ENCODE data around the gene INO80E. TPM values are rescaled to one million over a fixed set of nuclear protein-coding genes. Genes with fewer than 3 reads are reported as not detected.
A peak's percentile ranks its signal among the peaks of the same experiment; 100 is the strongest.

The INO80E gene
- total RNA-seq, result 43.8 and 114 TPM in 2 replicates

- Histone ChIP-seq H3K36me3 (ENCODE audit: control insufficient read depth, insufficient read depth, low read length) (peaks cover 2% of the 10 kb centered on the region), H3K27me3 (ENCODE audit: control insufficient read depth, insufficient read depth, low read length) (no peaks in the 10 kb centered on the region), H3K4me3 (ENCODE audit: low read depth, low read length) (peak within 1 kb of the TSS; percentile 96)
- peak; percentile 78 for DNase-seq (ENCODE audit: low read depth)
- TF ChIP-seq CTCF (IDR thresholded peaks at IDR 0.05; ENCODE audit: insufficient read depth, low read length, poor library complexity, severe bottlenecking), result no peak
Measured at GRCh38 chr16:29995911-29996765, at the start of gene INO80E. TSS of gene INO80E (plus strand) at chr16:29996241. CDS start at chr16:29996311, 70 bp downstream.

GRCh38 chr16:29947897-29948296 is 48.1 kb upstream of the INO80E start:
- Histone ChIP-seq H3K36me3 (ENCODE audit: control insufficient read depth, insufficient read depth, low read length) (no peaks in the 10 kb centered on the region), H3K4me3 (ENCODE audit: low read depth, low read length) (no peak overlapping the region), H3K27me3 (ENCODE audit: control insufficient read depth, insufficient read depth, low read length) (no peaks in the 10 kb centered on the region)
- no peak for DNase-seq (ENCODE audit: low read depth)
- no peak for TF ChIP-seq CTCF (IDR thresholded peaks at IDR 0.05; ENCODE audit: insufficient read depth, low read length, poor library complexity, severe bottlenecking)

- no peak for TF ChIP-seq CTCF (IDR thresholded peaks at IDR 0.05; ENCODE audit: insufficient read depth, low read length, poor library complexity, severe bottlenecking)
- Histone ChIP-seq H3K27me3 (ENCODE audit: control insufficient read depth, insufficient read depth, low read length) (no peaks in the 10 kb centered on the region), H3K4me3 (ENCODE audit: low read depth, low read length) (no peak overlapping the region), H3K36me3 (ENCODE audit: control insufficient read depth, insufficient read depth, low read length) (no peaks in the 10 kb centered on the region)
- DNase-seq (ENCODE audit: low read depth), result no peak
Measured at GRCh38 chr16:29950806-29951461, 45.1 kb upstream of the INO80E start.

GRCh38 chr16:29951625-29952365 is 44.2 kb upstream of the INO80E start:
- no peaks in the 10 kb centered on the region for H3K27me3 ChIP-seq (ENCODE audit: control insufficient read depth, insufficient read depth, low read length)
- no peak for DNase-seq (ENCODE audit: low read depth)
- no peaks in the 10 kb centered on the region for H3K36me3 ChIP-seq (ENCODE audit: control insufficient read depth, insufficient read depth, low read length)
- TF ChIP-seq CTCF (IDR thresholded peaks at IDR 0.05; ENCODE audit: insufficient read depth, low read length, poor library complexity, severe bottlenecking), result no peak
- H3K4me3 ChIP-seq (ENCODE audit: low read depth, low read length), result no peak overlapping the region

- no peak overlapping the region for H3K4me3 ChIP-seq (ENCODE audit: low read depth, low read length)
- H3K27me3 ChIP-seq (ENCODE audit: control insufficient read depth, insufficient read depth, low read length), result no peaks in the 10 kb centered on the region
- TF ChIP-seq CTCF (IDR thresholded peaks at IDR 0.05; ENCODE audit: insufficient read depth, low read length, poor library complexity, severe bottlenecking), result no peak
- no peaks in the 10 kb centered on the region for H3K36me3 ChIP-seq (ENCODE audit: control insufficient read depth, insufficient read depth, low read length)
- DNase-seq (ENCODE audit: low read depth), result no peak
Measured at GRCh38 chr16:29958756-29959155, 37.3 kb upstream of the INO80E start.
